Suprapubic skin (tissue), 4 donors: ENCODE data around the gene IL18RAP.

ENCODE experiments used
- EP300 ChIP-seq: sonication (generic); formaldehyde crosslinking; IDR thresholded peaks from one replicate; pipeline ENCODE4 v1.6.1; 2017; ENCODE audit warnings: antibody characterized with exemption
- POLR2AphosphoS5 ChIP-seq, 3 donors: sonication (generic); formaldehyde crosslinking; IDR thresholded peaks; one replicate each; pipeline ENCODE4 v1.6.1; 2017; ENCODE audit warnings: antibody characterized with exemption in 3 of 3
- TF ChIP-seq, protein P1 (sequence below), 2 donors: fragments of 200-600 bp in 1 of 2; fragments of 450-650 bp in 1 of 2; sonication (generic) in 1 of 2; IDR thresholded peaks; one replicate each; pipeline ENCODE4 v1.5.1; 2016 to 2019; ENCODE audit warnings: antibody characterized with exemption in 2 of 2, mild to moderate bottlenecking in 1 of 2, moderate library complexity in 1 of 2

DNA sequence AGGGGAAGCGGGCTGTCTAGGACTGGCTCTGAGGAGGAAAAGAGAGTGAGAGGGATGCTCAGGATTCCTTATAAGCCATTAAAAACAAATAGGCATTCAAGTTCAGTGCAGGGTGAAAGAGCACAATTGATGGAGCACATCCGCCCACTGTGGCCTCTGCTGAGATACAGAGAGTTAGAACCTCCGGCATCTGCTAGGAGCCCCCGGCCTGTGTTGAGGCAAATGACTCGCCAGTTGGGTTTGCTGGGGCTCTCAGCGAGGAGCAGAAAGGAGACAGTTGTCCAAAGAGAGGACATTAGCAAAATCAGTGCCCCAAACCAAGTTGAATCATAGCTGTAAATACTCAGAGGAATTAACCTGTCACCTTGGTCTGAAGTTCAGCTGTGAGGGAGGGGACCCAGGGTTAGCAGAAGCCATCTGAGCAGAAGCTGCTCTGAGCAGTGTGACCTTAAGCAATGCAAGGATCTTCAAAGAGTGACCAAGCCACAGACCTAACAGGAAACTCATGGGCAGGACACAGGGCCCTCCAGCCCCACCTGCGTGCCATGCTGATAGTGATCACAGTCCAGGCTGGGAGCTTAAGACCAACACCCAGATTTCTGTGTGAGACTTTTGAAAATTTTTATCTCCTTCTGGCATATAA lies 23.3 kb upstream of the IL18RAP start:
- TF ChIP-seq POLR2AphosphoS5 (IDR thresholded peaks at IDR 0.05), result no peak
- TF ChIP-seq, protein P1, sequence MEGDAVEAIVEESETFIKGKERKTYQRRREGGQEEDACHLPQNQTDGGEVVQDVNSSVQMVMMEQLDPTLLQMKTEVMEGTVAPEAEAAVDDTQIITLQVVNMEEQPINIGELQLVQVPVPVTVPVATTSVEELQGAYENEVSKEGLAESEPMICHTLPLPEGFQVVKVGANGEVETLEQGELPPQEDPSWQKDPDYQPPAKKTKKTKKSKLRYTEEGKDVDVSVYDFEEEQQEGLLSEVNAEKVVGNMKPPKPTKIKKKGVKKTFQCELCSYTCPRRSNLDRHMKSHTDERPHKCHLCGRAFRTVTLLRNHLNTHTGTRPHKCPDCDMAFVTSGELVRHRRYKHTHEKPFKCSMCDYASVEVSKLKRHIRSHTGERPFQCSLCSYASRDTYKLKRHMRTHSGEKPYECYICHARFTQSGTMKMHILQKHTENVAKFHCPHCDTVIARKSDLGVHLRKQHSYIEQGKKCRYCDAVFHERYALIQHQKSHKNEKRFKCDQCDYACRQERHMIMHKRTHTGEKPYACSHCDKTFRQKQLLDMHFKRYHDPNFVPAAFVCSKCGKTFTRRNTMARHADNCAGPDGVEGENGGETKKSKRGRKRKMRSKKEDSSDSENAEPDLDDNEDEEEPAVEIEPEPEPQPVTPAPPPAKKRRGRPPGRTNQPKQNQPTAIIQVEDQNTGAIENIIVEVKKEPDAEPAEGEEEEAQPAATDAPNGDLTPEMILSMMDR (IDR thresholded peaks at IDR 0.05), result no peak
- no peak for TF ChIP-seq EP300
